ENCODE results near the gene SCNN1B.

Gene SCNN1B

DNA sequence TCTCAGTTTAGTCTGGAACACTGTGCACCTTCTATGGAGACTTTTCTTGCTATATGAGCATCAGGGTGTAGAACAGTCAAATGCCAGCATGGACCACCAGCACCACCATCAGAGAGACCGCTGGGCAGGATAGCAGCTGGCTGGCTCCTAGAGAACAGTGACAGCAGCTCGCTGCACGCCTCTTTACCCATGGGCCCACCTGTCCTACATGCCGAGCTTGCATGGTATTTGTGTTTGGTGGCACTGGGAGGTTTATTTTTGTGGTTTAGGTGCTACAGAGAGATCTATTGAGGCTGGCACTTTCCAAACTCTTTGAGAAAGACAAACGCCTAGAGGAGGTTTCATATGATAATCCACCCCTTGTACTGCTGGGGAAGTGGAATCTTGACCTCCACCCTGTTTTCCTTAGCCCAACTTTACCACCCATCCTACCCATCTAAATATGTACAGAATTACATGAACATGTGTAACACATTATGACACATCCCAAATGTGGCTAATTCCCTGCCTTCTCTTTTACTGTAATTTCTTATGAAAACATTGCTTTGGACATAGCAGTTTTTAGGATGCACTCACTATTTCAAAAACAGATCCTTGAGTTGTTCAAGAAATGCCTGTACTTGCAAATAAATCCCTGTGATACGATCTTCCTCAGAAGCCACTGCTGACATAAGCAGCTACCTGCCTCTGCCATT, 104.6 kb downstream of the SCNN1B start:
- in situ Hi-C loops (cut with MboI; ENCODE audit: low pct_unique_long_range_greater_than_20kb, low sequenced_read_pairs, unreplicated experiment), result no loop called here
- DNase-seq (ENCODE audit: low spot score), result no peak
- TF ChIP-seq, protein P1, sequence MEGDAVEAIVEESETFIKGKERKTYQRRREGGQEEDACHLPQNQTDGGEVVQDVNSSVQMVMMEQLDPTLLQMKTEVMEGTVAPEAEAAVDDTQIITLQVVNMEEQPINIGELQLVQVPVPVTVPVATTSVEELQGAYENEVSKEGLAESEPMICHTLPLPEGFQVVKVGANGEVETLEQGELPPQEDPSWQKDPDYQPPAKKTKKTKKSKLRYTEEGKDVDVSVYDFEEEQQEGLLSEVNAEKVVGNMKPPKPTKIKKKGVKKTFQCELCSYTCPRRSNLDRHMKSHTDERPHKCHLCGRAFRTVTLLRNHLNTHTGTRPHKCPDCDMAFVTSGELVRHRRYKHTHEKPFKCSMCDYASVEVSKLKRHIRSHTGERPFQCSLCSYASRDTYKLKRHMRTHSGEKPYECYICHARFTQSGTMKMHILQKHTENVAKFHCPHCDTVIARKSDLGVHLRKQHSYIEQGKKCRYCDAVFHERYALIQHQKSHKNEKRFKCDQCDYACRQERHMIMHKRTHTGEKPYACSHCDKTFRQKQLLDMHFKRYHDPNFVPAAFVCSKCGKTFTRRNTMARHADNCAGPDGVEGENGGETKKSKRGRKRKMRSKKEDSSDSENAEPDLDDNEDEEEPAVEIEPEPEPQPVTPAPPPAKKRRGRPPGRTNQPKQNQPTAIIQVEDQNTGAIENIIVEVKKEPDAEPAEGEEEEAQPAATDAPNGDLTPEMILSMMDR (IDR thresholded peaks at IDR 0.05; ENCODE audit: extremely low read depth, insufficient read depth, missing control alignments), result no peak

DNA sequence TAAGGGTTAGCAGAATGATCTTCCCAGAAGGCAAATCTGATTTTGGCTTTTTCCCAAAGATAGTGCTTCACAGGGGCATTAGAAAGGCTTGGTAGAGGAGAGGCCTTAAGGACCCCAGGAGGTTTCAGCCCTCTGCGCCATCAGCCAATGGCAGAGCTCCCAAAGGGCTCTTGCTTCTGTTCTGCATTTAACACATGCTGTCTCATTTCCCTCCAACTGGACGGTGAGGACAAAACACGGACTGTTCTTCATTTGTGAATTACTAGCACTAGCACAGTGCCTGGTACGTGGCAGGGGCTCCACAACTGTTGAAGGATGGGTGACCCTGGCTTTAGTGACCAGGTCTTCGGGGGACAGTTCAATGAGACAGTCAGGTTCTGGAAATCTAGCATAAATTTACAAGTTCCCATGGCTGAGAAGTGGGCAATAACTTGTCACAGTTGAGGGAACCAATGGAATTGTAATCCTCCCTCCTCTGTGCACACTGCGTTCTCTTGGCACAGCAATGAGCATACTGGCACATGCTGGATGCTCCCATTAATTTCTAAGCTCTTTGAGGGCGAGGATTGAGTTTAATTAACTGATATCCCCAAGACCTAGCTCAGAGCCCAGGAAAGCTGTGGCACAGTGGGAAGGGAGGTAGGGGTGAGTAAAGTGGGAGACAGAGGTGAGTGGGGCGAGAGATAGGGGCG, 105.5 kb downstream of the SCNN1B start:
- no peak for DNase-seq (ENCODE audit: low spot score)
- in situ Hi-C loops (cut with MboI; ENCODE audit: low pct_unique_long_range_greater_than_20kb, low sequenced_read_pairs, unreplicated experiment), result no loop called here
- TF ChIP-seq, protein P1 (IDR thresholded peaks at IDR 0.05; ENCODE audit: extremely low read depth, insufficient read depth, missing control alignments), result no peak

DNA sequence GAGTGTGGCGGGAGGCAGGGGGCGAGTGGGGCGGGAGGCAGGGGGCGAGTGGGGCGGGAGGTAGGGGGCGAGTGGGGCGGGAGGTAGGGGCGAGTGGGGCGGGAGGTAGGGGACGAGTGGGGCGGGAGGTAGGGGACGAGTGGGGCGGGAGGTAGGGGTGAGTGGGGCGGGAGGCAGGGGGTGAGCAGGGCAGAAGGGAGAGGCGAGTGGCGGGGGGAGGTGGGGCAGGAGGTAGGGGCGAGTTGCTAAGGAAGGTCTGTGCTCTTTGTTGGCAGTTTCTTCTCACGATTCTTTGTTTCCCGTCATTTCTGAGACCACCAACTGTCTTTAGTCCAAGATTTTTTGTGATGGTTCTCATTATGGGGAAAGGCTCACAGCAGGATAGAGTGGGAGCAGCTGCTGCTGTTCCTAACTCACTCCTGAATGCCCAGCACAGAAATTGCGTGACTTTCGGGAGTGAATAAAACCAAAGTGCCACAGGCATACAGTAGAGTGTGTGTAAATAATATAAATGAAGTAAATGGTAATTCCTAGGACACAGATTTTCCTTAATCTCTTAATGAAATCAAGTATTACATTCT, 106.2 kb downstream of the SCNN1B start:
- TF ChIP-seq, protein P1 (IDR thresholded peaks at IDR 0.05; ENCODE audit: extremely low read depth, insufficient read depth, missing control alignments), result no peak
- in situ Hi-C loops (cut with MboI; ENCODE audit: low pct_unique_long_range_greater_than_20kb, low sequenced_read_pairs, unreplicated experiment), result no loop called here
- no peak for DNase-seq (ENCODE audit: low spot score)

DNA sequence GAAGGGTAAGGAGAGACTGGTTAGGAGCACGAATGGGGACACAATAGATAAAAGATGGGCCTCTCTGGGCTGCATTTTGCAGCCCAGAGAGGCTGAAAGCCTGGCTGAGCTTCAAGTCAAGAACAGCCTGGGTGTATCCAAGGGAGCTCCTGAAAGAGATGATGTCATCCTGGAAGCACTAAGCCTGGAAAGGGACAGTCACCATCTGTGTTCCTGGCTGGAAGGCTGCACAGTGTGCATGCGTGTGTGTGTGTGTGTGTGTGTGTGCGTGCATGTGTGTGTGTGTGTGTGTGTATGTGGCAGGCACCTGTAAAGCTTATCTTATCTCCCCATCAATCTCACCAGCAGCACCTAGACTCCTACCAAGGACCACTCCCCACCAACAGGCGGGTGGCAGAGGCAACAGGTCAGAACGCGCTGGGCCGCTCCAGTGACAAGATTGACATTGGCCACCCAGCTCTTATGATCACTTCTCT, 106.8 kb downstream of the SCNN1B start:
- in situ Hi-C loops (cut with MboI; ENCODE audit: low pct_unique_long_range_greater_than_20kb, low sequenced_read_pairs, unreplicated experiment), result no loop called here
- TF ChIP-seq, protein P1 (IDR thresholded peaks at IDR 0.05; ENCODE audit: extremely low read depth, insufficient read depth, missing control alignments), result no peak
- DNase-seq (ENCODE audit: low spot score), result no peak

DNA sequence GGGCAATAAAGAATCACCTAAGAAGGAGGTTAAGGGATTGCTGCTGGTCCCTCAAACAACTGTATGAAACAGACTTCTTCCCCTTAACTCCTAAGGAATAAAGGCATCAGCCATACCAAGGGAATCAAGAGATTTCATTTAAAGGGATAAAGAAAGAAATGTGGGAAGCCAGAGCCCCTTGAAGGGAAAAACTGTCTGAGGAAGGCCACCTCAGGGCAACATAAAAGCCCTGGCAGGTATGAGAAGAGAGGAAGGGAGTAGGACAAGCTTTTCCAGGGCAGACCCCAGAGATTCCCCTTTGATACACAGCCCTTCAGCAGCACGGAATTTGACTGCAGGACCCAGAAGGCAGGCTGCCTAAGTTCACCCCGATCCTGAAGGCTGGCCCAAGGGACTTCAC, 107.4 kb downstream of the SCNN1B start:
- in situ Hi-C loops (cut with MboI; ENCODE audit: low pct_unique_long_range_greater_than_20kb, low sequenced_read_pairs, unreplicated experiment), result no loop called here
- DNase-seq (ENCODE audit: low spot score), result no peak

DNA sequence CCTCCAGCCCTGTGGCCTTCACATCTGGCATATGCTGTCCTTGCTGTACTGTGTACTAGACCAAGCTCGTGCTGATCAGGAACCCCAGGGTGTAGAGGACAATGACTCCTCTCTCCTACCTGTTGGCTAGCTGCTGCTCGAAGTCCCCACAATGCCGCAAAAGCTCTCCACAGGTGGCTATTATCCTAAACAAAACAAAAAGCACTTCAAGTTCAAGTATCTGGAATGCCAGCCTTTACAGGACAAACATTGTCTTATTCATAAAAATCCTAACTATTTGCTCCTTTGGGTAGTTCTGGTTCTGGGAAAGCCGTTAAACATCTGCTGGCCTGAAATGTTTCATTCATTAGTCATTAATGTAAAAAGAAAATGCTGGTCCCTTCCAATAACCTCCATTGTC, 108.1 kb downstream of the SCNN1B start:
- TF ChIP-seq, protein P1 (IDR thresholded peaks at IDR 0.05; ENCODE audit: extremely low read depth, insufficient read depth, missing control alignments), result no peak
- DNase-seq (ENCODE audit: low spot score), result no peak
- in situ Hi-C loops (cut with MboI; ENCODE audit: low pct_unique_long_range_greater_than_20kb, low sequenced_read_pairs, unreplicated experiment), result no loop called here

More for the DNA sequence above, 107.4 kb downstream of the SCNN1B start:
- TF ChIP-seq, protein P1 (IDR thresholded peaks at IDR 0.05; ENCODE audit: extremely low read depth, insufficient read depth, missing control alignments), result no peak
